H1 (cell line): Measurements from ENCODE around the gene ITPKC. TPM values are rescaled to one million over a fixed set of nuclear protein-coding genes. Genes with fewer than 3 reads are reported as not detected.

Source experiments
- ATF2 ChIP-seq: IDR thresholded peaks from 2 replicates; pipeline ENCODE4 v1.6.1; 2012; ENCODE audit warnings: low read length, inconsistent platforms
- FOSL1 ChIP-seq: IDR thresholded peaks from 2 replicates; pipeline ENCODE4 v1.6.1; 2011; ENCODE audit warnings: mild to moderate bottlenecking, low read depth, low read length, moderate library complexity; ENCODE audit not compliant: insufficient read depth
- HDAC6 ChIP-seq: IDR thresholded peaks from one replicate; pipeline ENCODE4 v1.7.1; 2012; ENCODE audit warnings: low read depth, mild to moderate bottlenecking, inconsistent platforms, low read length, moderate library complexity
- polyA plus RNA-seq, 7 experiments: library from polyadenylated mRNA; depleted of rRNA in 3 of 7; stranded (reverse) in 5 of 7; unstranded in 2 of 7; fragments of >200 nt in 5 of 7; fragments of 200-250 nt in 2 of 7; gene quantifications; 1 replicate in 5 of 7; 2 replicates in 1 of 7; 4 replicates in 1 of 7; pipeline versions ENCODE4 v1.2.1 to v1.2.3, GENCODE V29; 2011 to 2013; ENCODE audit warnings: missing spikeins in 2 of 7, mixed read lengths in 2 of 7
- total RNA-seq: library from RNA; stranded (reverse); fragmentation: NEBNext Ultra II Directional; extraction: Animal tissue kit (Norgen Biotek cat#: 25700); gene quantifications from 2 replicates; pipeline ENCODE4 v1.2.1, GENCODE V29; 2021

The ITPKC gene
- total and polyA plus RNA-seq, 2 of the 8 experiments (the other 6 are each of a cell fraction or from before 2014, with no cell fraction given): 5.2 to 8.9 TPM

- TF ChIP-seq ATF2 (no peak), HDAC6 (no peak), FOSL1 (no peak)
- TF ChIP-seq, all 59 proteins: peak for 0
Measured at GRCh38 chr19:40724315-40724714, 7.4 kb downstream of the ITPKC start (continued).
